RPMI8226 (cell line): ENCODE data around the gene NFASC.

Source experiments
- DNase-seq: peaks from one replicate; pipeline ENCODE4 v3.0.0-alpha.2; 2015

Gene NFASC

GRCh38 chr1:204894031-204894430, 23.4 kb downstream of the NFASC start:
- DNase-seq: no peak

GRCh38 chr1:204894606-204895005, 23.9 kb downstream of the NFASC start:
- no peak for DNase-seq

GRCh38 chr1:204896023-204896422, 25.4 kb downstream of the NFASC start:
- DNase-seq: no peak

GRCh38 chr1:204896787-204897469, 26.3 kb downstream of the NFASC start:
- DNase-seq: no peak

- DNase-seq: no peak
These were observed 30.1 kb downstream of the NFASC start for GRCh38 chr1:204900721-204901120.

- DNase-seq: no peak
These were observed 32.0 kb downstream of the NFASC start for GRCh38 chr1:204902671-204903070.

- DNase-seq: no peak
These were observed 33.7 kb downstream of the NFASC start for GRCh38 chr1:204904228-204904810.

GRCh38 chr1:204909109-204909508, 38.4 kb downstream of the NFASC start:
- DNase-seq: no peak

GRCh38 chr1:204915861-204916495, 45.3 kb downstream of the NFASC start:
- no peak for DNase-seq

- DNase-seq: no peak
These were observed 47.1 kb downstream of the NFASC start for GRCh38 chr1:204917802-204918201.

GRCh38 chr1:204920511-204920910, 49.8 kb downstream of the NFASC start:
- no peak for DNase-seq

- DNase-seq: no peak
These were observed 50.3 kb downstream of the NFASC start for GRCh38 chr1:204920967-204921366.

- no peak for DNase-seq
These were observed 51.3 kb downstream of the NFASC start for GRCh38 chr1:204921855-204922516.

GRCh38 chr1:204923201-204923600, 52.5 kb downstream of the NFASC start:
- DNase-seq: no peak

- DNase-seq: no peak
These were observed 53.0 kb downstream of the NFASC start for GRCh38 chr1:204923626-204924012.

GRCh38 chr1:204924013-204924759, 53.5 kb downstream of the NFASC start:
- no peak for DNase-seq

- DNase-seq: no peak
These were observed 55.0 kb downstream of the NFASC start for GRCh38 chr1:204925701-204926100.

GRCh38 chr1:204927673-204928641, 57.3 kb downstream of the NFASC start:
- no peak for DNase-seq

- no peak for DNase-seq
These were observed 58.2 kb downstream of the NFASC start for GRCh38 chr1:204928671-204929486.

GRCh38 chr1:204929487-204930154, 59.0 kb downstream of the NFASC start:
- no peak for DNase-seq
